Prostate gland (tissue), 2 donors: ENCODE results near the gene CACNG1.

ENCODE experiments used
- POLR2A ChIP-seq: fragments of 450-650 bp; IDR thresholded peaks from one replicate; pipeline ENCODE4 v1.6.1; 2016; ENCODE audit warnings: antibody characterized with exemption, mild to moderate bottlenecking
- TF ChIP-seq, protein P1 (sequence below), 4 experiments: fragments of 200-600 bp in 2 of 4; fragments of 450-650 bp in 2 of 4; sonication (generic) in 2 of 4; IDR thresholded peaks; 1 replicate in 3 of 4; 2 replicates in 1 of 4; pipeline ENCODE4 v1.5.1; 2016 to 2019; ENCODE audit warnings: antibody characterized with exemption in 4 of 4, mild to moderate bottlenecking in 2 of 4, moderate library complexity in 2 of 4

- TF ChIP-seq, protein P1, sequence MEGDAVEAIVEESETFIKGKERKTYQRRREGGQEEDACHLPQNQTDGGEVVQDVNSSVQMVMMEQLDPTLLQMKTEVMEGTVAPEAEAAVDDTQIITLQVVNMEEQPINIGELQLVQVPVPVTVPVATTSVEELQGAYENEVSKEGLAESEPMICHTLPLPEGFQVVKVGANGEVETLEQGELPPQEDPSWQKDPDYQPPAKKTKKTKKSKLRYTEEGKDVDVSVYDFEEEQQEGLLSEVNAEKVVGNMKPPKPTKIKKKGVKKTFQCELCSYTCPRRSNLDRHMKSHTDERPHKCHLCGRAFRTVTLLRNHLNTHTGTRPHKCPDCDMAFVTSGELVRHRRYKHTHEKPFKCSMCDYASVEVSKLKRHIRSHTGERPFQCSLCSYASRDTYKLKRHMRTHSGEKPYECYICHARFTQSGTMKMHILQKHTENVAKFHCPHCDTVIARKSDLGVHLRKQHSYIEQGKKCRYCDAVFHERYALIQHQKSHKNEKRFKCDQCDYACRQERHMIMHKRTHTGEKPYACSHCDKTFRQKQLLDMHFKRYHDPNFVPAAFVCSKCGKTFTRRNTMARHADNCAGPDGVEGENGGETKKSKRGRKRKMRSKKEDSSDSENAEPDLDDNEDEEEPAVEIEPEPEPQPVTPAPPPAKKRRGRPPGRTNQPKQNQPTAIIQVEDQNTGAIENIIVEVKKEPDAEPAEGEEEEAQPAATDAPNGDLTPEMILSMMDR (IDR thresholded peaks at IDR 0.05), result no peak
- no peak for TF ChIP-seq POLR2A
Measured at GRCh38 chr17:67072885-67073284, 28.5 kb downstream of the CACNG1 start.
